Omental fat pad (tissue), 4 donors: ENCODE results near the gene TTI1. TPM values are rescaled to one million over a fixed set of nuclear protein-coding genes. Genes with fewer than 3 reads are reported as not detected.

Source experiments
- ATAC-seq: fragments of 150-250 bp; one replicate; pipeline ENCODE4 v1.9.1; 2016; ENCODE audit warnings: mild to moderate bottlenecking, moderate library complexity; ENCODE audit not compliant: low FRiP score
- DNase-seq: peaks from one replicate; pipeline ENCODE4 v3.0.0-alpha.2; 2019; ENCODE audit warnings: low spot score
- CTCF ChIP-seq, 3 donors: fragments of 450-650 bp; IDR thresholded peaks; one replicate each; pipeline ENCODE4 v1.5.1; 2016 to 2017; ENCODE audit warnings: antibody characterized with exemption in 3 of 3, mild to moderate bottlenecking in 3 of 3, moderate library complexity in 2 of 3
- total RNA-seq, 4 donors: library from RNA; depleted of rRNA; stranded (reverse); fragments of >200 nt; gene quantifications; one replicate each; pipeline ENCODE4 v1.1.0, GENCODE V29; 2016

The TTI1 gene
- total RNA-seq, 4 donors from 2014 or later, result 10.6 to 29.3 (median 15.0) TPM

GRCh38 chr20:37955511-37955910 is 77.7 kb downstream of the TTI1 start:
- no peak for DNase-seq
- no peak for TF ChIP-seq CTCF (IDR thresholded peaks at IDR 0.05)
- no peak for ATAC-seq

GRCh38 chr20:37954626-37955025 is 78.6 kb downstream of the TTI1 start:
- no peak for TF ChIP-seq CTCF (IDR thresholded peaks at IDR 0.05)
- no peak for DNase-seq
- no peak for ATAC-seq

GRCh38 chr20:37954190-37954589 is 79.1 kb downstream of the TTI1 start:
- ATAC-seq (no peak), DNase-seq (no peak)
- TF ChIP-seq CTCF (IDR thresholded peaks at IDR 0.05), result no peak

- ATAC-seq (no peak), DNase-seq (no peak)
- TF ChIP-seq CTCF (IDR thresholded peaks at IDR 0.05), result no peak
Measured at GRCh38 chr20:37948956-37949355, 84.3 kb downstream of the TTI1 start.

- DNase-seq (no peak), ATAC-seq (no peak)
- TF ChIP-seq CTCF (IDR thresholded peaks at IDR 0.05), result no peak
Measured at GRCh38 chr20:37947943-37948342, 85.3 kb downstream of the TTI1 start.

GRCh38 chr20:37946946-37947345 is 86.3 kb downstream of the TTI1 start:
- no peak for TF ChIP-seq CTCF (IDR thresholded peaks at IDR 0.05)
- DNase-seq (no peak), ATAC-seq (no peak)

- ATAC-seq (no peak), DNase-seq (no peak)
- TF ChIP-seq CTCF (IDR thresholded peaks at IDR 0.05), result no peak
Measured at GRCh38 chr20:37945091-37945547, 88.1 kb downstream of the TTI1 start.
